ENCODE data around the gene TARBP1. TPM values are rescaled to one million over a fixed set of nuclear protein-coding genes. Genes with fewer than 3 reads are reported as not detected.

The TARBP1 gene
- total RNA-seq, 1 donor from 2014 or later = 17.8 TPM

DNA sequence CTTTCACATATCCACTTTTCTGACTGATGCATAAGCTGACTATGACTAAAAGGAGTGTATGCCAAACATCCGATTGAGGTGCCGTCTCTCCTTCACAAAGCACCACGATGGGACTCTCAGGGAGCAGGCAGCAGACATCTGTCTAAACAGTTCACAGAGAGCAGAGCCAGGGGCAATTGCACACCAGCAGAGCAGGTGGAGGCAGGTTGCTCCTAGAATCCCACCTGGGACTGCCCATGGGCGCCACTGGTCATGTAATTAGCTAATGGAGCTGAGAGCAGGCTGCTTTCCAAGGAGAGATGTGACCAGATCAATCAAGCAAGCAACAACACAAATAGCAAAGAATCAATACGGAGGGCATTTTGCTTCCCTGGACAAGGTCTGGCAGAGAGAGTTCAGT, 136.2 kb downstream of the TARBP1 start:
- H3K4me1 ChIP-seq (ENCODE audit: insufficient read depth, low read length) = no peaks in the 10 kb centered on the region

More for the DNA sequence above, 136.2 kb downstream of the TARBP1 start:
- Histone ChIP-seq H3K9ac (ENCODE audit: low read length) (no peak overlapping the region), H3K79me2 (ENCODE audit: insufficient read depth, low read length) (no peaks in the 10 kb centered on the region), H3K27me3 (ENCODE audit: insufficient read depth, low read length) (no peaks in the 10 kb centered on the region), H3K4me2 (ENCODE audit: low read length) (no peak overlapping the region), H2AFZ (ENCODE audit: low read depth, low read length) (no peak overlapping the region), H3K27ac (ENCODE audit: low read depth, low read length) (no peak overlapping the region), H3K36me3 (ENCODE audit: insufficient read depth, low read length) (no peaks in the 10 kb centered on the region), H4K20me1 (ENCODE audit: insufficient read depth, low read length) (no peaks in the 10 kb centered on the region), H3K9me3 (ENCODE audit: insufficient read depth, low read depth, low read length) (no peaks in the 10 kb centered on the region), H3K4me3 (ENCODE audit: insufficient read depth, low read depth, low read length) (no peak overlapping the region)
- H3K27me3 Mint-ChIP-seq (ENCODE audit: low read depth, unreplicated experiment) = no peaks in the 10 kb centered on the region
- FAIRE-seq = no peak
- no peaks in the 10 kb centered on the region for H3K4me1 Mint-ChIP-seq (ENCODE audit: low read depth, unreplicated experiment)
- no peak overlapping the region for H3K4me3 Mint-ChIP-seq (ENCODE audit: unreplicated experiment)
- no peak overlapping the region for H3K27ac Mint-ChIP-seq (ENCODE audit: unreplicated experiment)
- H3K36me3 Mint-ChIP-seq (ENCODE audit: low read depth, unreplicated experiment) = no peaks in the 10 kb centered on the region
- TF ChIP-seq, protein P1, sequence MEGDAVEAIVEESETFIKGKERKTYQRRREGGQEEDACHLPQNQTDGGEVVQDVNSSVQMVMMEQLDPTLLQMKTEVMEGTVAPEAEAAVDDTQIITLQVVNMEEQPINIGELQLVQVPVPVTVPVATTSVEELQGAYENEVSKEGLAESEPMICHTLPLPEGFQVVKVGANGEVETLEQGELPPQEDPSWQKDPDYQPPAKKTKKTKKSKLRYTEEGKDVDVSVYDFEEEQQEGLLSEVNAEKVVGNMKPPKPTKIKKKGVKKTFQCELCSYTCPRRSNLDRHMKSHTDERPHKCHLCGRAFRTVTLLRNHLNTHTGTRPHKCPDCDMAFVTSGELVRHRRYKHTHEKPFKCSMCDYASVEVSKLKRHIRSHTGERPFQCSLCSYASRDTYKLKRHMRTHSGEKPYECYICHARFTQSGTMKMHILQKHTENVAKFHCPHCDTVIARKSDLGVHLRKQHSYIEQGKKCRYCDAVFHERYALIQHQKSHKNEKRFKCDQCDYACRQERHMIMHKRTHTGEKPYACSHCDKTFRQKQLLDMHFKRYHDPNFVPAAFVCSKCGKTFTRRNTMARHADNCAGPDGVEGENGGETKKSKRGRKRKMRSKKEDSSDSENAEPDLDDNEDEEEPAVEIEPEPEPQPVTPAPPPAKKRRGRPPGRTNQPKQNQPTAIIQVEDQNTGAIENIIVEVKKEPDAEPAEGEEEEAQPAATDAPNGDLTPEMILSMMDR (IDR thresholded peaks at IDR 0.05; ENCODE audit: insufficient read depth, low read depth, low read length) = no peak
- no peak for TF ChIP-seq EZH2 (IDR thresholded peaks at IDR 0.05; ENCODE audit: insufficient read depth, low read length)
- peaks cover 4% of the 10 kb centered on the region for H3K9me3 Mint-ChIP-seq (ENCODE audit: unreplicated experiment)
- DNase-seq (ENCODE audit: low read depth) = no peak

Other genes starting within 250 kb of the TARBP1 start
- 19.9 and 22.0 TPM in 2 replicates for gene COA6, start 105.7 kb downstream of the TARBP1 start, total RNA-seq
- 122 and 126 TPM in 2 replicates for gene IRF2BP2, start 131.0 kb upstream of the TARBP1 start, total RNA-seq